Renal pelvis (tissue), 4 donors: Measurements from ENCODE around the gene ASCL1. TPM values are rescaled to one million over a fixed set of nuclear protein-coding genes. Genes with fewer than 3 reads are reported as not detected.

Experiments used
- DNase-seq: peaks from one replicate; pipeline ENCODE4 v3.0.0-alpha.2; 2013
- polyA plus RNA-seq, 3 donors: library from polyadenylated mRNA; unstranded; fragments of 120-200 nt; gene quantifications; one replicate each; pipeline ENCODE4 v1.2.1, GENCODE V29; 2013; ENCODE audit not compliant: insufficient read length in 3 of 3

Gene ASCL1
- polyA plus RNA-seq, 3 donors: 0.18 to 0.31 TPM; not detected in 1

DNA sequence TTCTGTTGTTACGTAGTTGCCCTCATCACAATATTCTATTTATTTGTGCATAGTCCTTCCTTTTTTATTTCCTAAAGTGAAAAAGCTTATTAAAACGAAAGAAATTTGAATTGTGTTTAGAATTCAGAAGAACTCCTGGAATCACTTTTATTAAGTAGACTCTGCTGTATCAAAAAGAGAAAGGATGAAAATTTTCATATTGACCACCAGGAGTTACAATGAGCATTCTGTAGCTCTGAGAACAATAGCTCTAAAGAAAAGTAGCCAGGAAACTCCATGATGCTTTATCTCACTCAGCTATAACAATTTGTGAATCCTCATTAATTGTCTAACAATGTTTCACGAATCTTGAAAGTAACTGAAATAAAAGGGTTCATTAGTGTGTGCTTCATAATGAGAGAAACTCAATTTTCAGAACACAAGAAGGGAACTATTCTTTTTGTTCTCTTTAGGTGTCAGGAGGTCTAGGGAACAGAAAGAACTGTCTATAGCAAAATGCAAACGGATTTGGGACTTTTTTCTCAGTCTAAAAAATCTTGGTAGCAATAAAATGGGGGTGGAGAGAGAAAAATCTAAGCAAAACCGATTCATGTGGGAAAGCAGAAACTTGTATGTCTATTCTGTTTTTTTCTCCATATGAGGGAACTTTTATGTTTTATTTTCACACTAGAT lies 19.3 kb downstream of the ASCL1 start:
- DNase-seq: no peak

DNA sequence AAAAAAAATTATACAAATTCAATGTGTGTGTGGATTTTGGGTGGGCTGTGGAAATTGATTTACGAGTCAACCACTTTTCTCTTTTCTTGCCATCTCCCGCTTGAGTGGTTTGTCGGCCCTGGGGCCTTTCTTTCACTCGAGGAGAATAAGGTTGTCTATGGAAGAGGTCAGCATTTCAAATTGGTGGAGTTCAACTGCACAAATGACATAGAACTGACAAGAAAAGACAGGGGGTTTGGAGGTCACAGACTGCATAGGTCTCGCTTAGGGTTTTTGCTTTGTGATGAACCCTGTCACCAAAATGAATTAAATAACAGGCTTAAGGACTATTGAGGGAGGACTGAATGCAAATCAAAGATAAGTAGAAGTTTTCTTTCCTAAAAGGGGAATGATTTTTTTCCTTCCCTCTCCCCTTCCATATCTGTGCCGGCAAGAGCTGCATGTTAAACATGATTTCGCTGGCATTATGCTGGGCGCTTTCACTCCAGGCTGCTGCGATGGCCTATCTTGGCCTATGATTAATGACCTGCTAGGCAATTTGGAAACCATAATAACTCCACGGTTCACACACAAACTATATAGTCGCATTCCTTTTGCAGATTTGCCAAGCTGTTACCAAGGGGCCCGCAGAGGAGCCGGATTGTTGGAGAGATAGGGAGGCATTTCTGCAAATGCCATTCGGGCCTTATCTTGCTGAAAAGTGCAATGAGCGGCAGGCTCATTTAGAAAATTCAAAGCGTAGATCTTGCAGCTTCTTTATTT lies 20.7 kb downstream of the ASCL1 start:
- DNase-seq: no peak

DNA sequence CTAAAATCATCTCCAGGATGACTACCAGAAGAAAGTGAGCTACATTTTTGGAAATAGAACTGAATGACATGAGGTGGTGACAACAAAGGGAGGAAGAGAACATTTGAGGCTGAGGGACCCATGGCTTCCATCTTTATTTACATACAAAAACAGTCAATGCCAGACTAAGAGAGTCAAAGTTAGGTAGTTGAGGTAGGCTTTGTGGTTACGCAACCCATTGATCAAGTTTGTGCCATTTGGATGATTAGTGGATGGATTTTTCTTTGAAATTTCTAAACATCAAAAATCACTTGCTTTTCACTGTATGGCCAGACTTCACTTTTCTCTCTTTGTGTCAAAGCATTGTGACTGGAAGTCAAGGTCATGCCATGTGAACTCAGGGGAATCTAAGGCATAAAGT lies 22.9 kb downstream of the ASCL1 start:
- DNase-seq: no peak

DNA sequence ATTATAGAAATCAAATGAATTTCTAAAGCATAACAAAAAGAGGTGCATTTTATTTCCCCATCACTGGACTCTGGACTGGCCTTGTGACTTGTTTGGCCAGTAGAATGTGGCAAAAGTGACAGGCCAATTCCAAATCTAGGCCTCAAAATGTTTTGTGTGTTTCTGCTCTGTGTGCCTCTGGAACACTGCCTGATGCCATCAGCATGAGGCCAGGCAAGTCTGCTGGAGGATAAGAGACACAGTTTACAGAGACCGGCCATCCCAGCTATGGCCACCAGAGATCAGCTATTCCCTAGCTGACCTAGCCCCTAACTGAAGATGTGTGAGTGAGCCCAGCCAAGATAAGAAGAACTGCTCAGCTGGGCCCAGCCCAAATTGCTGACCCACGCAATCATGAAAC lies 32.9 kb downstream of the ASCL1 start:
- DNase-seq: no peak

DNA sequence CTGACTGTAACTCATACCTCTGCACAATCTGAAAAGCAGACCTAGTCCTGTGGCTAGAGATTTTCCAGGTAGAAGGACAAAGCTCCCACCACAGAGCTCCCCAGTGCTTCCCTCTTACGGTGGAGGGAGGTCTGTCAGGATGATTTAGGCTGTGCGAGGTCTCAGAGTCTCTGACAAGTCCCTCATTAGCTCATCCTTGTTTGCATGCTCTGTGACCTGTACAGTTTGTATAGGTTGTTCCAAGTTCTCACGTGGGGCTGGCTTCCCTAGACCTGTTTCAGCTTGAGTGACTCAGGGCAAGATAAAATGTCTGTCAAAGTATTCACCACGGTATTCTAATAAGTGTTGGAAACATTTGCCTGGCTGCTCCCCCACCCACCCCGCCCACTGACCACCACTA lies 34.8 kb downstream of the ASCL1 start:
- DNase-seq: no peak

DNA sequence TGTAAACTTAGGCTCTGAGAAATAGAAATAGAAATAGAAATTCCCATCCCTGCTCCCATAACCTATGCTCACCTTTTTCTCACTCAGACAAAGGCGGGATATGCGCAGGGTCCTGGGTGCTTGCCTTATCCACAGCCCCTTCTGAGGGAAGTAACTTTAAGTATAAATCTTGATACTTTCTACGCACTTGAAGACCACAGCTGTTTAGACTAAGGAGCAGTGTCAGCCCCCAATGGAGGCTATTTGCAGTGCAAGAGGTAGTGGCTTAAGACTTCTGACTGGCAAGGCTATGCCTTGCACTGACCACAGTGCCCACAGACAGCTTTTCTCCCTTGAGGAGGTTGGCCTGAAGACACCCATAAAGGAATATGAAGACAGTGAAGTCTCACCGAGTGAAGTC lies 35.2 kb downstream of the ASCL1 start:
- DNase-seq: no peak

DNA sequence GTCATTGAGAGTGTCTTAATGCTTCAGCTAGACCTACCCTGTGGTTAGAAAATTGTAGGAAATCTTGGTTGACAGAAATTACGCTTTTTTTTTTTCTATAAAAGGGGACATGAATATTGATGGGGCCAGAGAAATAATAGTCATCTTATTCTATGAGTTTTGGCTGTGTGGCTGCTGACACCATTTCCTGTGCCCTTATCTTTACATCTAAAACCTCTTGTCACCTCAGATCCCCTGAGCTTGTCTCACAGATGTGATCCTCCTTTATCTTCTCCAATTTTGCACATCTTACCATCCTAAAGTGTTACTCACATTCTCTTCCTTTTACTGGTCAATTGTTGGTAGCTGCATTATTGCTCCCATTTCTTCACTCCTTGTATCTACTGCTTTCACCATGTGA lies 36.1 kb downstream of the ASCL1 start:
- no peak for DNase-seq

DNA sequence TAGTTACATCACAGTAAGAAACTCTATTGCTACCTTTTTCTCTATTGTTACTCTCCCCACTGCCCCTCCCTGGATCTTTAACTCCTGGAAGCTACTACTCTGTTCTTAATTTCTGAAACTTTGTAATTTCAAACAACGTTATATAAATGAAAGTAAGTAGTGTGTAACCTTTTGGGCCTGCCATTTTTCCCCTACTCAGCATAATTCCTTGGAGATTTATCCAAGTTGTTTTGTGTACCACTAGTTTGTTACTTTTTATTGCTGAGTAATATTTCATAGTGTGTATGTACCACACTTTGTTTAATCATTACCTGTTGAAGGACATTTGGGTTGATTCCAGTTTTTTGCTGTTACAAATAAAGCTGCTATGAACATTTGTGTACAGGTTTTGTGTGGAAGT lies 37.9 kb downstream of the ASCL1 start:
- no peak for DNase-seq

Other genes starting within 250 kb of the ASCL1 start
- gene PAH, start 40.4 kb upstream of the ASCL1 start, polyA plus RNA-seq: 10 to 100 TPM; 50.3 to 68.2 (median 67.0) TPM